ENCODE results near the gene C1orf226. TPM values are rescaled to one million over a fixed set of nuclear protein-coding genes. Genes with fewer than 3 reads are reported as not detected.
A peak's percentile ranks its signal among the peaks of the same experiment; 100 is the strongest.

C1orf226 gene
- total and polyA plus RNA-seq, 9 of the 15 experiments (the other 6 are each of a cell fraction or from before 2014, with no cell fraction given), result 0.10 to 1.4 (median 0.47) TPM

- CTCF ChIA-PET (ENCODE audit: low intra/inter-chr PET ratio), result interaction anchor here (0.6 kb wide), 1 partner anchor 295 kb away, joined by 4 read pairs; no protein-coding TSS in a partner anchor
- TF ChIP-seq NFE2 (IDR thresholded peaks at IDR 0.05; ENCODE audit: low read depth) (no peak), MECOM (CRISPR knock-in tag; IDR thresholded peaks at IDR 0.05) (0 out of 2 replicates have a peak, but pooled peaks have one; percentile 20), NCOR1 (IDR thresholded peaks at IDR 0.05) (no peak), LARP7 (IDR thresholded peaks at IDR 0.05) (no peak), TCF7L2 (IDR thresholded peaks at IDR 0.05; ENCODE audit: low read depth, low read length) (no peak), TAF7 (tag; IDR thresholded peaks at IDR 0.05) (no peak), ZEB2 (IDR thresholded peaks at IDR 0.05) (0 out of 2 replicates have a peak, but pooled peaks have one; percentile 5), ZFPM2 (CRISPR knock-in tag; IDR thresholded peaks at IDR 0.05) (no peak), EP300 (IDR thresholded peaks at IDR 0.05; ENCODE audit: low read length) (0 out of 2 replicates have a peak, but pooled peaks have one; percentile 6), CEBPG (CRISPR knock-in tag; IDR thresholded peaks at IDR 0.05) (no peak), CEBPG (tag; conservative IDR thresholded peaks at IDR 0.05 in 1 of 2, IDR thresholded peaks at IDR 0.05 in 1 of 2) (peak in 1 of 2 experiments; percentile 35; a peak in 1 of 4 replicates), LEF1 (IDR thresholded peaks at IDR 0.05) (0 out of 2 replicates have a peak, but pooled peaks have one; percentile 49), CREM (IDR thresholded peaks at IDR 0.05; ENCODE audit: low read depth) (peak; percentile 70), TFE3 (CRISPR knock-in tag; IDR thresholded peaks at IDR 0.05) (no peak), KAT2B (IDR thresholded peaks at IDR 0.05; ENCODE audit: low read depth, low read length) (no peak), ZKSCAN8 (CRISPR knock-in tag; IDR thresholded peaks at IDR 0.05) (peak; percentile 74; the same call in 1 of the 2 replicates), ZNF717 (CRISPR knock-in tag; IDR thresholded peaks at IDR 0.05) (no peak), MLX (CRISPR knock-in tag; conservative IDR thresholded peaks at IDR 0.05) (no peak), GTF2B (IDR thresholded peaks at IDR 0.05; ENCODE audit: extremely low read depth, insufficient read length) (no peak)
Measured at GRCh38 chr1:162349635-162350330, 31.7 kb upstream of the C1orf226 start.

More at GRCh38 chr1:162349635-162350330, 31.7 kb upstream of the C1orf226 start:
- Histone ChIP-seq H3K4me2 (ENCODE audit: insufficient read depth, low read length) (peak overlapping the region; percentile 65), H3K9me1 (ENCODE audit: control insufficient read depth, insufficient read depth, low read length) (no peaks in the 10 kb centered on the region), H2AFZ (ENCODE audit: low read depth, low read length) (peak overlapping the region; percentile 90), H3K27me3 (ENCODE audit: control insufficient read depth in 2 of 2, insufficient read depth in 2 of 2, low read length in 2 of 2) (no peaks in the 10 kb centered on the region), H3K27ac (ENCODE audit: extremely low read depth, low read depth, low read length) (peak overlapping the region; percentile 73), H3K4me1 (replicated peaks in 1 of 2; ENCODE audit: control insufficient read depth in 2 of 2, insufficient read depth in 2 of 2, low read length in 2 of 2) (peaks cover 13 to 47% of the 10 kb centered on the region in 2 experiments; a peak in 4 of 5 replicates), H3K9me3 (replicated peaks; ENCODE audit: control insufficient read depth, insufficient read depth, low read depth, low read length) (no peaks in the 10 kb centered on the region), H3K79me2 (ENCODE audit: control insufficient read depth, insufficient read depth, low read length) (no peaks in the 10 kb centered on the region), H3K9ac (ENCODE audit: insufficient read depth in 1 of 2, low read depth in 2 of 2, low read length in 2 of 2) (peak overlapping the region in 1 of 2 experiments; percentile 52; a peak in 2 of 4 replicates), H3K36me3 (ENCODE audit: control insufficient read depth, insufficient read depth, low read length) (no peaks in the 10 kb centered on the region), H3K4me3 (no peak overlapping the region), H4K20me1 (replicated peaks; ENCODE audit: control insufficient read depth, insufficient read depth, low read length) (no peaks in the 10 kb centered on the region)
- intact Hi-C loops (cut with micrococcal nuclease) (loop anchor here (10.0 kb wide), 1 partner anchor 265 kb away; no protein-coding TSS in a partner anchor), in situ Hi-C loops (cut with MboI) (no loop called here)
- ATAC-seq (peak; percentile 39), FAIRE-seq (peak; percentile 70), DNase-seq (ENCODE audit: extremely low read depth in 1 of 4, low spot score in 3 of 4) (peak; percentile 39 to 55 (median 42))
- POLR2A ChIA-PET, result no interaction called here
- BruUV-seq (replicated peaks), result no TSS peak
- WGBS (ENCODE audit: insufficient coverage, low coverage, missing lambda C conversion rate), result 20% methylated on average over 11 of the region's 11 CpGs
